GM21423 (cell line): ENCODE data around the gene RNPS1.

Experiments
- ATAC-seq: cut with Tn5 transposase; IDR thresholded peaks from one replicate; pipeline ENCODE4 v1.9.1; 2021; ENCODE audit warnings: mild to moderate bottlenecking, moderate library complexity; ENCODE audit not compliant: unreplicated experiment

Gene RNPS1, protein sequence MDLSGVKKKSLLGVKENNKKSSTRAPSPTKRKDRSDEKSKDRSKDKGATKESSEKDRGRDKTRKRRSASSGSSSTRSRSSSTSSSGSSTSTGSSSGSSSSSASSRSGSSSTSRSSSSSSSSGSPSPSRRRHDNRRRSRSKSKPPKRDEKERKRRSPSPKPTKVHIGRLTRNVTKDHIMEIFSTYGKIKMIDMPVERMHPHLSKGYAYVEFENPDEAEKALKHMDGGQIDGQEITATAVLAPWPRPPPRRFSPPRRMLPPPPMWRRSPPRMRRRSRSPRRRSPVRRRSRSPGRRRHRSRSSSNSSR

DNA sequence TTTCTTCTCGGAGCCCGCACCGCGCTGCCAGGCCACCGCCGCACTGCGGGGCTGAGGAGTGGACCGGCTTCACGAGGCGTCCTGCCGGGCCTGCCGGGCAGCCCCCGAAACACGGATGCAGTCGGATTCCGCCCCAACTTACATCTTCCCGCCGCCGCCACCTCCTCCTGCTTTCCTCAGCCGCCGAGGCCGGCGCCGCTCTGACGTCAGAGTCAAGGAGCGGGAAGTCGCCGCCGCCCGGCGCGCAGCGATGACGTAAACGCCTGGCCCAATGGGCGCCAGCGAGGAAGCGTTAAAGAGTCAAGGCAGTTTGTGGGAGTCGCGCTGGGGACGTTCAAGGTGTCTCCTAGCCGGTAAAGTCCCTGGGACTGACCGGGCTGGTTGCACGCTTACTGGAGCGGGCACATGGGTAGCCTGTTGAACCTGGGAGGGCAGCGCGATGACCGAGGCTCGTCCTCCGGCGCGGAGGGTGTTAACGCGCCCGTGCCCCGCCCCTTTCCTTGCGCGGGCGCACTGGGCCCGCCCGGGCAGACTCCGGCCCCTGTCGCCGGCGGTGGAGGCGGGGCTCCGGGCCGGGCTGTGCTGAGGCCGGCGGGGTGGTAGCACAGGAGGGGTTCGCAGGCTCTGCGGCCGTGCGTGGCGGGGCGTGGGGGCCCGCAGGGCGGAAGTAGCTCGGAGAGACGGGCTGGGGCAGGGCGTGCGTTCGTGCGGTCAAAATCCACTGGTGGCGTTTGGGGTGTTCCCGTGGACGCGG is at the start of gene RNPS1:
RNPS1 (minus strand) TSS at position 214 of the 754 bp plus-strand sequence. CDS start 3,483 bp downstream, outside the sequence.
- peak; percentile 73 for ATAC-seq

DNA sequence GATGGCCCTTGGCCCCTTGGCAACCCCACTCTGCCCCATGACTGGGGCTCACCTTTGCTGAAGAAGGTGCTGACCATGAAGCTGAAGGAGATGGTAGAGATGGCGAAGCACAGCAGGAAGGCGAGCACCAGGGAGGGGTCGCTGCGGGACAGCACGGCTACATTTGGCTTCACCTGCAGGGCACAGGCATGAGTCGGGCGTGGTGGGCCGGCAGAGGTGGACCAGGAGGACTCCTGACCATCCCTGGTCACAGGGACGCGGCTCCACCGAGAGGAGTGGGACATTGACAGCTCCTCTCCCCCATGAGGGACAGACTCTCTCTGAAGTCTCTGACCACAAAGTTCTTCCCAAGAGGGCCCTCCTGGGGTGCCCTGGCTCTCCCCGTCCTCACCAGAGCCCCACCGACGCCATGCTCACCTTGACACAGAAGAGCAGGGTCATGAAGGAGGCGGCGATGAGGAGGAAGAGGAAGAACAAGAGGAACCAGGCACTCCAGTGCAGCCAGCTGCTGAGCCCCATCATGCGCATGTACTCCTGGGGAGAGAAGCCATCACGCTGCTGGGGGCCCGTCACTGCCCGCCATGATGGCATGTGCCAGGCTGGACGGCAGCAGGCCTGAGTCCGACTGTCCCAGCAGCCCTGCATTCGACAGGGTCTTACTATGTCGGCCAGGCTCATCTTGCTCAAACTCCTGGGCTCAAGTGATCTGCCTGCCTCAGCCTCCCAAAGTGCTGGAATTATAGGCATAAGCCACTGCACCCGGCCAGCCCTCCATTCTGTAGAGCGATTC is 49.5 kb upstream of the RNPS1 start:
- no peak for ATAC-seq

DNA sequence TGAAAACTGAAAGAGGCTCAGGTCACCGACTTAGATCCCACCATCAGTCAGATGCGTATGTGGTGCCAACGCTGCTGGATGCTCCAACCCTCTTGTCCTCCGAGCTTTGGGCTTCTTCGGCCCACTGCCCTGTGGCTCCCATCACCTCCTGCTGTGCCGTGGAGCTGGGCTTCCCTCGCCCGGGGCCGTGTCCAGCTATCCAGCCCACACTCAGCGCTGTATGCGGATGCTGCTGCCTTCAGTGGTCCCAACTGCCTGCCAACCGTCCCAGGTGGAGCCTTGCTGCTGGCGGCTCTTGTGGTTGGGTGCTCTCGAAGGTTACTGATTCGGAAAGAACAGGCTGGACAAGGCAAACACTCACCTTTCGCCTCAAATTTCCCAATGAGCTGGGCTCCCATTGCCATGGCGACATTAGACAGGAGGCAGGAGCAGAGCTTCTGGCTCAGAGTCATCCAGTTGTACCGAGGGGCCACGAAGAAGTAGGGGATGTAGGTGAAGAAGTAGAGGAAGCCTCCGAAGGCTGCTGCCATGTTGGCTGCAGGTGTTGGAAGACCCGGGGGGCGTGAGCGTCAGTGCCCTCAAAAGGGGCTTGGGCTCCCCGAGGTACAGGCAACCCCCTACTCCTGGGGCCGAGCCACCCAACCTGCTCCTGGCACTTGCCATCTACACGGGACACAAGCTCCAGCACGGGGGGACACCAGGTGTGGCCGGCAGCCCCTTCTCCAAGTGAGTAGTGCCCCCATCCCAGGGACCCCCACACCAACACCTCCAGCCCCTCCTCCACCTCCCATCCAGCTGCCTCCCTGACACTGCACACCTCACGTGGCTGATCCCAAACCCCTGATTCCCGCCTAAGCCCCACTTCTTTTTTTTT is 40.4 kb upstream of the RNPS1 start:
- no peak for ATAC-seq

DNA sequence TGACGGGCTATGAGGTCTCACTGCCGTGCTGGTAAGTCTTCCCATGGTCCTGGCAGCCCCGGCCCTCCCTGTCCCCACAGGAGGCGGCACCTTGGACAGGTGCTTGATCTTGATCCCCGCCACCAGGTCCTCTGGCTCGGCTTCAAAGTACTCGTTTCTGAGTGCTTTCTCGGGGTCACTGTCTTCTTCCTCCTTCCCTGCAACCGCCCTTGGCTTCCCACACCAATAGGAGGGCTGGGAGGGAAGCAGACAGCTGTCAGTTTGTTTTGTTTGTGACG is 31.9 kb upstream of the RNPS1 start:
- no peak for ATAC-seq

DNA sequence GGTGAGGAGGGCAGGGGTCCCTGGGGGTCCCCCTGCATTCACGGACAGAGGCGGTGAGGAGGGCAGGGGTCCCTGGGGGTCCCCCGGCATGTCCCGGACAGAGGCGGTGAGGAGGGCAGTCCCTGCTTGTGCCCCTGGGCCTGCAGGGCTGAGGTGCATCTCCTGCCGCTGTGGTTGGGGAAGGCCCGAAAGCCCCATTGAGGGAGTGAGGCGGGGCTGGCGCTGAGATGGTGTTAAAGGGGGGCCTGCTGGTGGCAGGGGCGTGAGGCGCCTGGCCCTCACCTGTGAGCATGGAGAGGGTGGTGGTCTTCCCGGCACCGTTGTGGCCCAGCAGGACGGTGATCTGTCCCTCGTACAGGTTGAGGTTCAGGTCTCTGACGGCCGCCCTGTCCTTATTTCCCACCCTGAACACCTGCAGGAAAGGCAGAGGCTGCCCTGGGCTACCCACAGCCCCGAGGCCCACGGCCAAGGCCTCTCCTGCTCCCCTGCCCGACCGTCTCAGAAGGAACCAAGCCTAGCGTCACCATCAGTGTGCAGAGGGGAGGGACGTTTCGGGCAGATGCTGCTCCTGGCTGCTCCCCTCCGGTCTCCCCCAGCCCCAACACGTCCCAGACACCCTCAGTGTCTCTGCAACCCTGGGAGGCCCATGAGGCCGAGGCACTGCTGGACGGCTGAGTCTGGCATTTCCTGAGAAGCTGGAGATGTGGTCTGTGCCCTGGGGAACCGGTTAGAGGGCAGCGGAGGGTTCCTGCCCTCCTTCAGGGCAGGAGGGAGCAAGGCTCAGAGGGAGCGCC is 31.4 kb upstream of the RNPS1 start:
- no peak for ATAC-seq

DNA sequence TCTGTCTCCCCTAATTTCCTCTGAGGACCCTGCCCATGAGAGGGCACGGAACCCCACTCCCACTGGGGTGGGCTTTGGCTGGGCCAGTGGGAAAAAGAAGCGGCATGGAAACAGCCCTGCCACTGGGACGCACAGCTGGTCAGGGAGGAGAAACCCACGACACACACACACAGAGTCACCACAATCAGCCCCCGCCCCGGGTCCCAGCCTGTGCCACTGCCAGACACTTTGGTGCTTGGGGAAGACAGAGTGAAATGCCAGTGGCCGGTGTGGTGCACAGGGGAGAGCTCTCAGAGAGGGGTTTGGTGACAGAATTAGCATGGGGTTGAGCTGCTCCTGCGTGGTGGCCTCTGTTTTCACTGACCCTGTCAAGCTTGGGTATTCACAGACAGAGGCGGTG is 30.7 kb upstream of the RNPS1 start:
- ATAC-seq = no peak

DNA sequence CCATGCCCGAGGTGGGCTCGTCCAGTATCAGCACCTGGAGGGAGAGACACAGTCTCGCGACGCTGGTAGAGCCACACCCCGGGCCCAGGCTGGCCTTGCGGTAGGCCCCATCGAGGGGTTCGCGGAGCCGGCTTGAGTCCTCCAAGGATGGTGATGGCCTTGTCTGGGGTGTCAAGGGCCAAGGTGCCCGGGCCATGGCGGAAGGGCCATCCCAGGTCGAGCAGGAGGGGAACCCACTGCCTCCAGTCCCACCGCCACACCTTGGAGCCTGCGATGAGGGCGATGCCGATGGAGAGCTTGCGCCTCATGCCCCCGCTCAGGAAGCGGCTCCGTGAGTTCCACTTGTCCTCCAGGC is 29.6 kb upstream of the RNPS1 start:
- ATAC-seq = no peak

DNA sequence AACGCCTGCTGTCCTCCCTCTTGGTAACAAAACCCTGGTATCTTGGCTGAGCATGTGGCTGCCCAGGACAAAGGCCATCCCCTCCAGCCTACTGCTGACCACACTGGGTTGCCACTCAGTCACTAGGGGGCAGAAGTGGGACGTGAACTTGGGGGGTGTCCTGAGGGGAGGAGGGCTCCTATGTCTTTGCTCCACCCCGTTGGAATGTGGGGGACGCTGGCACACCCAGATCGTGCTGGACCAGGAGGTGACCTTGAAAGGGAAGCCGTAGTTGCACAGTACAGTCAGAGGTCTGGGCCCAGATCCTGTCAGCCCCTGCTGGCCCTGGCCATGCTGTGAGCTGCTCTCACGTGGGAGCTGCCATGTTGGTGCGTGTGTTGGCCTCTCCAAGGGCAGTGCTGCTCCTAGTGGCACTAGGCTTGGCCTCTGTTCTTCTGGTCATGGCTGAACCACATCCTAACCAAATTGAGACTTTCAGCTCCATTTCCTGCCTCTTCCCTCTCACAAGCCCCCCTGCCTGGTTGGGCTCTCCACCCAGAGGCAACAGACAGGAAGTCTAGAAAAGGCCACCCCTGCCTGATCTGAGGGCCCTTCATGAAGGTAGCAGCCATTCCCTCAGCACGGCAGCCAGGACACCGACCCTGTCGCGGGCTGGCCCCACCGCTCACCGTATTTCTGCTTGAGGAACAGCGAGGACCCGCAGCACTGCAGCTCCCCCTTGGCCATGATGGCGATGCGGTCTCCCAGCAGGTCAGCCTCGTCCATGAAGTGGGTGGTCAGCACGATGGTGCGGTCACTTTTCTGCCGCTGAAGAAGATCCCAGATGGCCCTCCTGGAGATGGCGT is 29.0 kb upstream of the RNPS1 start:
- no peak for ATAC-seq

DNA sequence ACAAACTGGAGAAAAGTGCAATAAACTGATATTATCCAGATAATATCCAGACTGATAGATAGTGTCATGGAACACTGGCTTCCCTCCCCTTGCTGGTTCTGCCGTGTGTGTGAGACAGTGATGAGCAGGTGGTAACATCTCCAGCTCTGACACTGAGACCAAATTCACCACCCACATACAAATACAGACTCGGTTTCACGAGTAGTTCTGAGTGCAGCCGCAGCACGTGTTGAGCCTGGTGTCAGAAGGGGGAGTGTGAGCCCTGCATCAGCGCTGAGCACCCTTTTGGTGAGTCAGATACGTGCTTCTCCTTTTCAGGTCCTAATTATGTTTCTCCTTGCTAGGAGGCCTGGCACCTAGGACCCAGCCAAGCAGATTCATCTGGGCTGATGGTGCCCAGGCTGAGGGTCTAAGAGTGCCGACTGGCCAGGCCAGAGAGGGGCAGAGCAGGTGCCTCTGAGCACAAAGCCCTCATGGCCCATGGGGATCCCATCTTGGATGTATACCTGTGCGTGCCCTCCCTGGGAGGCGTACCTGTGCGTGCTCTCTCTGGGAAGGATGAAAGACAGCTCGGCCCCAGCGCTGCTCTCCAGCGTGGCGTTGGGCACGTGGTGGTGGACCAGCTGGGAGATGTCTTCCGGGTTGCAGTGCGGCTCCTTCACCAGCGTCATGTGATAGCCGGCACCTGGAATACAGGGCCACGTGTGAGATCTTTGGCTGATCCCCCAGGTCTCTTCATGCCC is 27.3 kb upstream of the RNPS1 start:
- no peak for ATAC-seq

DNA sequence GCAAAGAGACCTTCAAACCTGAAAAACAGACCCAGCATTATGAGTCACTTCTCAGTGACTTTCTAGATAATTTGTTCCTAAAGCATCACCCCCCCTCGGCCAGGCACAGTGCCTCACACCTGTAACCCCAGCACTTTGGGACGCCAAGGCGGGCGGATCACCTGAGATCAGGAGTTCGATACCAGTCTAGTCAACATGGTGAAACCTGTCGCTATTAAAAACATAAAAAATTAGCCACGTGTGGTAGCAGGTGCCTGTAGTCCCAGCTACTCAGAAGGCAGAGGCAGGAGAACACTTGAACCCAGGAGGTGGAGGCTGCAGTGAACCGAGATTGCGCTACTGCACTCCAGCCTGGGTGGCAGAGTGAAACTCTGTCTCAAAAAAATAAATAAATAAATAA is 24.3 kb upstream of the RNPS1 start:
- no peak for ATAC-seq

DNA sequence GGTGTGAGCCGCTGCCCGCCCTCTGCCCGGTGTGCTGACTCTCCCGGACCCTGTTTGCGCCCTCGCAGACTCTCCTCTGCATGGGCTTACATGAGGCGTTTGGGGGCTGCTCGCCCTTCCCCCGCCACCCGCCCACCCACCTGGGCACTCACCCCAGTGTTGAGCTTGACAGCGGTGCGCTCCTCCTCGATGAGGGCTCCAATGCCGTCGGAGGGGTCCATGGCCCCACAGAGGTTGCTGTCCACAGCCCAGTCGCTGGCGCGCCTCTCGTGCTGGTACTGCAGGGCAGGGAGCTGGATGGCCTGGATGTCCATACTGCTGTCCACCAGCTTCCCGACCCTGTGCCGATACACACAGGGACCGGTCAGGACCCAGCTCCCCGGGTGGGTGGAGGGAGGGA is 21.4 kb upstream of the RNPS1 start:
- ATAC-seq = no peak

DNA sequence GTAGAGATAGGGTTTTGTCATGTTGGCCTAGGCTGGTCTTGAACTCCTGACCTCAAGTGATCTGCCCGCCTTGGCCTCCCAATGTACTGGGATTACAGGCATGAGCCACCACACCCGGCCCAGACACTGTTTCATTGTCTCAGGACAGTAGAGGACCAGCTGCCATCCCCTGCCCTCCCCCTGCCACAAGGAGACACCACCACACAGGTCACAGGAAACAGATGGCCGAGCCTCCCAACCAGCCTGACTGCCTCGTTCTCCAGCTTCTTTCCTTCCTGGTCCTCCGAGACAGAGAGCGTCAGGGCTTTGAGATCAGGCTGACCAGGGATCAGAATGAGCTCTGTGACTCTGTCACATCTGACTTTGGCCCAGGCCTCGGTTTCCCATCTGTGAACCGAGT is 20.8 kb upstream of the RNPS1 start:
- no peak for ATAC-seq

DNA sequence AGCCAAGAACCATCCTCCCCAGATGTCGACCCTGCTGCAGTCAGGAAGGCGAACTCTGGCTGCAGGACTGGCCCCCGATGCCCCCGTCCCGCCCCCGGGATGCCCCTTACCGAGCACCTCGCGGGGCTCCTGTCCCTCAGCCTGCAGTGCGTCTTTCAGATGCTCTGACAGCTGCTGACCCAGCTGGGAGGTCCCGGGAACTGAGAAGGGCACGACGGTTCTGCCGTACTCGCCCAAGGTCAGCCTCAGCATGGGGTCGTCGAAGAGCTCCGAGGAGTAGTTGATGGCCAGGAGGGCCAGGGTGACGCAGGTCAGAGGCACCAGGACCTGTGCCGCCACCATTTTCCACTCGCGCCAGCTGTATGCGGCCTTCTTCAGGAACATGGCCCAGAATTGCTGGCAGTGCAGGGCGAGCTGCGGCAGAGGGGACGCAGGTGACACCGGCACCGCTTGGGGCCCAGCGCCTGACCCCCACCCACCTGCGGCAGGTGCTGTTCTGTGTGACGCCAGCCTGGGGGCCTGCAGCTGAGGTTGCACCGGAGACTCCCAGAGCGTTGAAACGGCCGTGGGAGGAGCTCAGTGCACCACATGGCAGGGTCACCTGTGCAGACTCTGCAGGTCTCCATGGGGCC is 20.1 kb upstream of the RNPS1 start:
- no peak for ATAC-seq

DNA sequence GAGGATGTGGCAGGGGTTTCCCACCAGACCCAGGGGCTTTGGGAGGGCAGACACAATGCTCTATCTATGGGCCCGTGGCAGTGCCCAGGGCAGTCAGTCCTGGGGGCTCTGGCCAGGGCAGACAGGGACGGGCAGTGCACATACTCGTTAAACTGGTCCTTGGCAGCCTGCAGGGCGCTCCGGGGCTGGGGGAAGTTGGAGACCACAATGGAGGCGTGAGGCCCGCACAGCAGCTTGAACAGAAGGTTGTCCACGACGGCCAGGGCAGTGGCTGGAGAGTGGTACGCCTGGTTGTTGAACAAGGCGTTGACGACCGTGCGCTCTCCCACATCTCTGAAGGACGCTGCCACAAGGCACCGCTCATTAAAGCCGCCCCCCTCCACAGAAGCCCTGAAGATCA is 18.6 kb upstream of the RNPS1 start:
- no peak for ATAC-seq

DNA sequence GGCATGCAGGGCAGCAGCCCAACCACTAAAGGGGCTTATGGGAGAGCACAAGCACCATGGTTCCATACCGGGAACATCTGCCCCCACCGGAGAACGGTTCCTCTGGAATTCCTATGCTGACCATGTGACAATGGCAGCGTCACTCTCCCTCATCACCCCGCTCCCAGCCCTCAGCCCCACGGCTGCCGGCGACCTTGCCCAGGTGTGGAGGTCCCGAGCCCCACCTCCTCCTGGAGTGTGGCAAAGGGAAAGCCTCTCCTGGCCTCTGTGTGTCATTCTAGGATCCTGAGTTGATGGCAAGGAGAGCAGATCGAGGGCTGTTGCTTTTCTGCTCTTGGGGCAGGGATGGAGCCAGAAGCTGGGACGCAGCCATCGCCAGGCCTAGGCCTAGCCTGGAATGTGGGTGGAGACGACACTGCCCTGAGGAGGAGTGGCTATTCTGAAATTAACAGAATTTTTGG is 17.8 kb upstream of the RNPS1 start:
- no peak for ATAC-seq

DNA sequence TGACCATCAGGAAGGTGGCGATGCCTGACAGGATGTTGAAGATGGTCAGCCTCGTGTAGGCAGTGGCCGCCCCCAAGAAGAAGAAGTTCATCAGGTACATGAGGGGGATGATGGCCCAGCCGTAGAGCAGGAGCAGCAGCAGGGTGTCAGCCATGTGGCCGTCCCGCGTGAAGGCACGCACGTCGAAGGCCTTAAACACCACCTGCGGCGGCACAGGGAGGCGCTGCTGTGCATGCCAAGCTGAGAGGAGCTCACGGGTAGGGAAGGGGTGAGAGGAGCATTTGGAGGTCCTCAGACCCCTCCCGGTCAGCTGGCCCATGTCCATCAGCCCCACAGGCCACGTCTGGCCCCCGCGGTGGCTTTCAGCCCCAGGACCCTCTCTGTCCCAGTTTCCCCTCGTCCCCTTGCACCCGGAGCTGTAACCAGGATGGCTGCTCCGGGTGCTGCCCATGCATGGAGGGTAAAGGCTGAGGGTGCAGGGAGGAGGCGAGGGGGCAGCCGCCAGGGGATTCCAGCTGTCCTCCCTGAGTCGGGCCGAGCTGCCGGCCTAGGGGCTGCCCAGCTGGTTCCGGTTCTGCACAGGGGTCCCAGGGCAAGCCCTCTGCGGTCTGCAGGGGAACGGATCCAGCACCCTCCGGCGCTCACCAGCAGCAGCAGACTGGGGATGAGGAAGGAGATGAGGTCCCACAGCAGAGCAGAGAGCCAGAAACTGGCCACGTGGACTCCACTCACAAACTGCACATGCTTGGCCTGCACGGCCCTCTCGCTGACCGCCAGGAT is 17.1 kb upstream of the RNPS1 start:
- no peak for ATAC-seq

DNA sequence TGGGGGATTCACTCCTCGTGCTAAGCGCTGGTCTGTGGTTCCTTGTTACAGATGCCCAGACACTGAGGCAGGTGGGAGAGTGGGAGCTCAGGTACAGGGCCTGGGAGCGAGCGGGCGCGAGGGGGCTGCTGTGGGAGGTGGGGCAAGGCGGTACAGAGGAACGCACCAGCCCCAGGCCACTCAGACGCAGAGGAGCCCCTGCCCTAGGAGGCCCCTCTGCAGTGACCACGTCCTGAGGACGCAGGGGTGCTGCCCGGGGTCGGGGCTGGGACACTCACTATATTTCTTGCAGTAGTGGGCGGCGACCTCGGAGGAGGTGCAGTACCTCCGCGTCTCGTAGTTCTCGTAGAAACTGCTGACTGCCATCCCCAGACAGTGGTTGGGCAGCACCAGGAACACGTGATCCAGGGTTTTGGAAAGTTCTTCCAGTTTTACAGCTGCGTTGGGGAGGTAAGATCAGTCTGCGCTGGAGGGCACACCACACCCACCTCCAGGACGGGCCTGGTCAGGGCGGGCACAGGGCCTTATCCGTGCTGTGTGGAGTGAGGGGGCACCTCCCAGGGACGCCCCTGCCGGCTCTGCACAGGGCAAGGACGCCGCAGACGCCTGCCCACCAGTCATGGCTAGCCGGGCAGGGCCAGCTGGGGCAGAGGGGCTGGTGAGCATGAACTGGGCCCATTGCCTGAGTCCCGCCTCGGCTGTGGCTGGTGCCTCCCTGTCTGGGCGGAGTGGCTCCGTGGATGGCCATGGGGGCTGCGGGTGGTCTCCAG is 16.3 kb upstream of the RNPS1 start:
- no peak for ATAC-seq
